ENCODE data around the gene SH3PXD2A.

SH3PXD2A gene

GRCh38 chr10:103879831-103880230, 24.5 kb upstream of the SH3PXD2A start:
- in situ Hi-C loops (cut with HindIII; ENCODE audit: low sequenced_read_pairs) = no loop called here
- TF ChIP-seq, protein P1, sequence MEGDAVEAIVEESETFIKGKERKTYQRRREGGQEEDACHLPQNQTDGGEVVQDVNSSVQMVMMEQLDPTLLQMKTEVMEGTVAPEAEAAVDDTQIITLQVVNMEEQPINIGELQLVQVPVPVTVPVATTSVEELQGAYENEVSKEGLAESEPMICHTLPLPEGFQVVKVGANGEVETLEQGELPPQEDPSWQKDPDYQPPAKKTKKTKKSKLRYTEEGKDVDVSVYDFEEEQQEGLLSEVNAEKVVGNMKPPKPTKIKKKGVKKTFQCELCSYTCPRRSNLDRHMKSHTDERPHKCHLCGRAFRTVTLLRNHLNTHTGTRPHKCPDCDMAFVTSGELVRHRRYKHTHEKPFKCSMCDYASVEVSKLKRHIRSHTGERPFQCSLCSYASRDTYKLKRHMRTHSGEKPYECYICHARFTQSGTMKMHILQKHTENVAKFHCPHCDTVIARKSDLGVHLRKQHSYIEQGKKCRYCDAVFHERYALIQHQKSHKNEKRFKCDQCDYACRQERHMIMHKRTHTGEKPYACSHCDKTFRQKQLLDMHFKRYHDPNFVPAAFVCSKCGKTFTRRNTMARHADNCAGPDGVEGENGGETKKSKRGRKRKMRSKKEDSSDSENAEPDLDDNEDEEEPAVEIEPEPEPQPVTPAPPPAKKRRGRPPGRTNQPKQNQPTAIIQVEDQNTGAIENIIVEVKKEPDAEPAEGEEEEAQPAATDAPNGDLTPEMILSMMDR (IDR thresholded peaks at IDR 0.05; ENCODE audit: low read depth, low read length) = no peak
- no peak overlapping the region for H3K4me3 ChIP-seq (ENCODE audit: low read depth, low read length)
- no peak for DNase-seq (ENCODE audit: low read depth, low spot score)

DNA sequence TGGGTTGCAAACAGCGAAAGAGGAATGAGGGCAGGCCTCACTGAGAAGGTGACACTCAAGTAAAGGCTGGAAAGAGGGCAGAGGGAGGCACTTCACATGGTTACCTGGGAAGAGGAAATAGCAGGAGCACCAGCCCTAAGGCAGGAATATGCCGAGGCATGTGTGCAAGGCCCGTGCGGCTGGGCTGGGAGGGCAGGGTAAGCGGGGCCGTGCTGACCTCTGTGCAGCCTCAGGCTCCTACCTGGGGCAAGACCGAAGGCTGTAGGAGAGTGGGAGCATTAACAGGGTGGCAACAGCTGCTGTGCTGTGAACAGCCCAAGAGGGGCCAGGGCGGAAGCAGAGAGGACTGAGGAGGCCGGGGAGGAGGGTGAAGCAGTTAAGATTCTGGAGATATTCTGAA, 24.0 kb upstream of the SH3PXD2A start:
- no peak overlapping the region for H3K4me3 ChIP-seq (ENCODE audit: low read depth, low read length)
- in situ Hi-C loops (cut with HindIII; ENCODE audit: low sequenced_read_pairs) = no loop called here
- TF ChIP-seq, protein P1 (IDR thresholded peaks at IDR 0.05; ENCODE audit: low read depth, low read length) = no peak
- no peak for DNase-seq (ENCODE audit: low read depth, low spot score)

DNA sequence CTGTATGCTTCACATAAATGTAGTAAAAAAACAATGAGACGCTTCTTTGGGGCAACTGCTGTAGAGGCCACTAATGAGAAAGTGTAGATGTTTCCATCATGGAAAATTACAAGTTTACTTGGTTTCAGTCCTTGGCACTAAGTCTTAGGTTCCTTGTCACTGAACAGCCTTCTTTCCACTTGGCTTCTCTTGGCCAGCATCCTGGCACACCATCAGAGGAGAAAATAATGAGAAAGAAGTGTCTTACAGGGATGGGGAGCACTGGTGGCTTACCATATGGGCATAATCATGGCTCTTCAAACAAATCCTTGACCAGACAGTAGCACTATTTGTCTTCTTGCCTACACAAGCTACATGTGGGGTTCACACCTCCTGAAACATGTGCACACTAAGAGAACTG, 22.5 kb upstream of the SH3PXD2A start:
- in situ Hi-C loops (cut with HindIII; ENCODE audit: low sequenced_read_pairs) = no loop called here
- no peak for DNase-seq (ENCODE audit: low read depth, low spot score)
- TF ChIP-seq, protein P1 (IDR thresholded peaks at IDR 0.05; ENCODE audit: low read depth, low read length) = no peak
- H3K4me3 ChIP-seq (ENCODE audit: low read depth, low read length) = no peak overlapping the region

GRCh38 chr10:103876155-103876554, 20.8 kb upstream of the SH3PXD2A start:
- in situ Hi-C loops (cut with HindIII; ENCODE audit: low sequenced_read_pairs) = no loop called here
- DNase-seq (ENCODE audit: low read depth, low spot score) = no peak
- H3K4me3 ChIP-seq (ENCODE audit: low read depth, low read length) = no peak overlapping the region
- TF ChIP-seq, protein P1 (IDR thresholded peaks at IDR 0.05; ENCODE audit: low read depth, low read length) = no peak

DNA sequence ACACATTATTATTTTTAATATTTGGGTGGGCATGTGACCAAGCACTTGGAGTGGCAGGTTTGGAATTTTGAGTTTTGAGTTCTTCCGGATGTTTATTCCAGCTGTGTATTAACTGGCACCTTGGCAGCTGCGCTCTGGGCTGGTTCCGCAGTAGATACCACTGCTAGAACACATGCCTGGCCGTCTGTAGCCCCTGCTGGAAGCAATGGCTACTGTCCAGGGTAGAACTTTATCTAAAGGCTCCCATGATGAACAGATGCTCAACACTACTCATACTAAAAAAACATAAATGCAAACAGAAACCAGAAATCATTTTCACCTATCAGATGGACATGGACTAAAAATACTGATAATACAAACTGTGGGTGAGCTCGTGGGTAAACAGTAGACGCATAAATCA, 19.4 kb upstream of the SH3PXD2A start:
- DNase-seq (ENCODE audit: low read depth, low spot score) = no peak
- no peak overlapping the region for H3K4me3 ChIP-seq (ENCODE audit: low read depth, low read length)
- in situ Hi-C loops (cut with HindIII; ENCODE audit: low sequenced_read_pairs) = no loop called here
- TF ChIP-seq, protein P1 (IDR thresholded peaks at IDR 0.05; ENCODE audit: low read depth, low read length) = no peak

DNA sequence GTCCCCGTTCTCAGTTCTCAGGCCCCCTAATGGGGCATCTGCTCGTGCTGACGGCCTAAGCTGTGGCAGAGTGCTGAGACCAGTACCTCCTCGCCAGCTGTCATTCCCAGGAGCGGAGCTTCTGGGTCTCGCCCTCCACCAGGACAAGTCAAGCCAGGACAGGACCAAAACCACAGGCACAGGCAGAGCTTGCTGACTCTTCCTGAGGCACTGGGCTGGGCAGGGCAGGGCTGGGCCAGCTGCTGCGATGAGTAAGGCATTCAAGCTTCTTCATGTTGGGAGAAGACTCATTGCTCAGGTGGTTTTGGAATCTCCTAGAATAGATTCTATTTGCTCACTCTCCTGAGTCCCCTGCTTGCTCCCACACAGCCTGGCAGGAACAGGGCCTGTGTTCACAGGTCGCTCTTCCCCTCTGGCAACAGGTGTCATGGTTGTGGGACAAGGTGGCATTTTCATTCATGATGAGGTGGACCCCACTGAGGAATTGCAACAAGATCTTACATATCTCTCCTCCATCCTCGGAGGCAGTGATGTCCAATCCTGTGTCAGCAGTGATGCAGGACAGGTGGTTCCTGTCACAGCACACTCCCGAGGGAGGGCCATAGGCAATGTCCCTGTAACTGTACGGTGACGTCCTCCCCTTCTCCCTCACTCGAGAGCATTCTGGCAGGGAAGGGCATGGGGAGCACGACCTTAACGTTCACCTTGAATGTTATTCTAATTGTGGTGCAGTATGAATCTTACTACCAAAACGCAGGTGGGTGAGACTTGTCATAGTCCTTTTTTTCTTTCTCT, 17.0 kb upstream of the SH3PXD2A start:
- in situ Hi-C loops (cut with HindIII; ENCODE audit: low sequenced_read_pairs) = no loop called here
- TF ChIP-seq, protein P1 (IDR thresholded peaks at IDR 0.05; ENCODE audit: low read depth, low read length) = no peak

More for the DNA sequence above, 17.0 kb upstream of the SH3PXD2A start:
- DNase-seq (ENCODE audit: low read depth, low spot score) = no peak
- no peak overlapping the region for H3K4me3 ChIP-seq (ENCODE audit: low read depth, low read length)
